HepG2 (cell line): Measurements from ENCODE around the gene ANKRD10. TPM values are rescaled to one million over a fixed set of nuclear protein-coding genes. Genes with fewer than 3 reads are reported as not detected.

ENCODE experiments used
- ATAC-seq: fragments of 200-7000 bp; cut with Tn5 transposase; 3 replicates; pipeline ENCODE4 v1.9.1; 2020; ENCODE audit warnings: mild to moderate bottlenecking, moderate library complexity
- BruUV-seq: library from RNA; stranded (reverse); fragments of 400-500 nt; replicated peaks from 2 replicates; lab custom pipeline; 2021; lab: Mats Ljungman, UMichigan
- CTCF ChIA-PET: fragments of 300-600 bp; formaldehyde crosslinking; extraction: SDS; loops from one replicate; lab custom pipeline; 2021; ENCODE audit warnings: low total read pairs, inconsistent platforms, low intra/inter-chr PET ratio; lab: Yijun Ruan, JAX
- POLR2A ChIA-PET: fragments of 350-600 bp; sonication (Branson Sonifier 250); formaldehyde crosslinking; loops from one replicate; lab custom pipeline; 2020; ENCODE audit warnings: antibody characterized with exemption, inconsistent platforms; lab: Yijun Ruan, JAX
- DNase-seq: peaks from one replicate; pipeline ENCODE4 v3.0.0-alpha.2; 2015; ENCODE audit warnings: low spot score
- FAIRE-seq: peaks from 3 replicates; lab custom pipeline; 2011; peaks lifted over from hg19 to GRCh38; lab: Jason Lieb, UNC
- H2AFZ ChIP-seq: one replicate; pipeline ENCODE4 v1.6.1; 2011; ENCODE audit warnings: low read length, inconsistent platforms
- H3K27ac ChIP-seq: fragments of 300-600 bp; 3 replicates; pipeline ENCODE4 v1.8.0; 2011; ENCODE audit warnings: mixed run types, mild to moderate bottlenecking, mixed read lengths, low read length, inconsistent platforms; ENCODE audit not compliant: insufficient read depth; ENCODE audit errors: extremely low read length
- H3K27me3 ChIP-seq, 2 experiments: fragments of 200-600 bp in 1 of 2; 2 replicates in 1 of 2; 3 replicates in 1 of 2; pipeline versions ENCODE4 v1.6.0 to v1.8.0; 2011; ENCODE audit warnings: low read length in 2 of 2, mild to moderate bottlenecking in 2 of 2, moderate library complexity in 2 of 2, inconsistent platforms in 1 of 2; ENCODE audit not compliant: insufficient read depth in 2 of 2, control insufficient read depth in 1 of 2
- H3K36me3 ChIP-seq, 2 experiments: fragments of 200-600 bp in 1 of 2; replicated peaks in 1 of 2; 2 replicates in 1 of 2; 3 replicates in 1 of 2; pipeline versions ENCODE4 v1.5.1 to v1.8.0; 2011; ENCODE audit warnings: low read length in 2 of 2, inconsistent platforms in 1 of 2; ENCODE audit not compliant: insufficient read depth in 2 of 2, control insufficient read depth in 1 of 2
- H3K4me1 ChIP-seq: 2 replicates; pipeline ENCODE4 v1.5.1; 2012; ENCODE audit warnings: low read length, inconsistent platforms; ENCODE audit not compliant: insufficient read depth
- H3K4me2 ChIP-seq: 2 replicates; pipeline ENCODE4 v1.6.0; 2011; ENCODE audit warnings: low read depth, low read length, inconsistent platforms
- H3K4me3 ChIP-seq, 3 experiments: fragments of 200-600 bp in 1 of 3; sonication (generic), shearing (Covaris generic) in 1 of 3; replicated peaks in 1 of 3; 2 replicates each; pipeline ENCODE4 v1.5.1; 2011 to 2016; ENCODE audit warnings: low read length in 3 of 3, inconsistent platforms in 2 of 3, low read depth in 2 of 3, mild to moderate bottlenecking in 2 of 3, control low read depth in 1 of 3, mixed read lengths in 1 of 3; ENCODE audit not compliant: insufficient read depth in 1 of 3
- H3K79me2 ChIP-seq: one replicate; pipeline ENCODE4 v1.6.1; 2011; ENCODE audit warnings: low read length, inconsistent platforms; ENCODE audit not compliant: insufficient read depth
- H3K9ac ChIP-seq: 2 replicates; pipeline ENCODE4 v1.6.0; 2011; ENCODE audit warnings: mild to moderate bottlenecking, low read depth, low read length, inconsistent platforms; ENCODE audit not compliant: insufficient read depth
- H3K9me3 ChIP-seq: 2 replicates; pipeline ENCODE4 v1.5.1; 2012; ENCODE audit warnings: mild to moderate bottlenecking, low read length
- H4K20me1 ChIP-seq: 2 replicates; pipeline ENCODE4 v1.6.0; 2011; ENCODE audit warnings: inconsistent platforms, mild to moderate bottlenecking, low read length, moderate library complexity; ENCODE audit not compliant: insufficient read depth
- ATAD3A ChIP-seq: sonication (generic); formaldehyde crosslinking; IDR thresholded peaks from 2 replicates; pipeline ENCODE4 v1.4.0; 2020; ENCODE audit warnings: missing genetic modification reagents
- DNMT3B ChIP-seq: conservative IDR thresholded peaks from 2 replicates; pipeline ENCODE4 v1.6.1; 2016; ENCODE audit warnings: missing biosample characterization, control low read depth
- HHEX ChIP-seq: IDR thresholded peaks from 2 replicates; pipeline ENCODE4 v1.6.1; 2016; ENCODE audit warnings: control low read depth
- NAIF1 ChIP-seq: sonication (generic); formaldehyde crosslinking; IDR thresholded peaks from 2 replicates; pipeline ENCODE4 v1.5.0; 2020; ENCODE audit warnings: mild to moderate bottlenecking, missing genetic modification reagents, borderline replicate concordance
- NR3C1 ChIP-seq: sonication (generic); formaldehyde crosslinking; IDR thresholded peaks from 2 replicates; pipeline ENCODE4 v1.4.0; 2020; ENCODE audit warnings: missing genetic modification reagents
- PCBP2 ChIP-seq: fragments of 200-400 bp; formaldehyde crosslinking; optimal IDR thresholded peaks from 2 replicates; pipeline ENCODE3; 2018; ENCODE audit warnings: low read length, low read depth; ENCODE audit not compliant: poor library complexity, severe bottlenecking
- PHF5A ChIP-seq: IDR thresholded peaks from one replicate; pipeline ENCODE4 v1.6.1; 2018; ENCODE audit warnings: low read depth, missing genetic modification reagents; ENCODE audit not compliant: unreplicated experiment
- SMAD9 ChIP-seq: sonication (generic); formaldehyde crosslinking; IDR thresholded peaks from 2 replicates; pipeline ENCODE4 v1.5.1; 2020; ENCODE audit warnings: mild to moderate bottlenecking, missing genetic modification reagents
- SPEN ChIP-seq: sonication (generic); formaldehyde crosslinking; IDR thresholded peaks from 2 replicates; pipeline ENCODE4 v1.5.1; 2020; ENCODE audit warnings: low read depth, mild to moderate bottlenecking, missing genetic modification reagents
- ZFP62 ChIP-seq: sonication (generic); formaldehyde crosslinking; IDR thresholded peaks from 2 replicates; pipeline ENCODE4 v1.4.0; 2020; ENCODE audit warnings: missing genetic modification reagents
- ZFP82 ChIP-seq: sonication (generic); formaldehyde crosslinking; IDR thresholded peaks from 2 replicates; pipeline ENCODE4 v1.5.1; 2020; ENCODE audit warnings: mild to moderate bottlenecking, missing genetic modification reagents, borderline replicate concordance
- ZNF124 ChIP-seq: sonication (generic); formaldehyde crosslinking; IDR thresholded peaks from 2 replicates; pipeline ENCODE4 v1.4.0; 2020; ENCODE audit warnings: missing genetic modification reagents
- ZNF441 ChIP-seq: sonication (generic); formaldehyde crosslinking; IDR thresholded peaks from 2 replicates; pipeline ENCODE4 v1.7.0; 2021; ENCODE audit warnings: missing genetic modification reagents, borderline replicate concordance
- ZNF451 ChIP-seq: sonication (generic); formaldehyde crosslinking; IDR thresholded peaks from 2 replicates; pipeline ENCODE4 v1.5.0; 2020; ENCODE audit warnings: mild to moderate bottlenecking, missing genetic modification reagents
- ZNF543 ChIP-seq: sonication (generic); formaldehyde crosslinking; IDR thresholded peaks from 2 replicates; pipeline ENCODE4 v1.4.0; 2020; ENCODE audit warnings: mild to moderate bottlenecking, missing genetic modification reagents
- ZNF776 ChIP-seq: sonication (generic); formaldehyde crosslinking; IDR thresholded peaks from 2 replicates; pipeline ENCODE4 v1.4.0; 2020; ENCODE audit warnings: mild to moderate bottlenecking, missing genetic modification reagents
- ZNF83 ChIP-seq: sonication (generic); formaldehyde crosslinking; IDR thresholded peaks from 2 replicates; pipeline ENCODE4 v1.4.0; 2020; ENCODE audit warnings: missing genetic modification reagents, mild to moderate bottlenecking, borderline replicate concordance
- WGBS: methylation state at CpG from one replicate; pipeline ENCODE4 v1.1.6; 2017; ENCODE audit warnings: low lambda C conversion rate; 5-methylcytosine and 5-hydroxymethylcytosine counted together
- in situ Hi-C: cut with HindIII; loops from 2 replicates; pipeline ENCODE4 v1.10.0; 2017; ENCODE audit warnings: low pct_unique_long_range_greater_than_20kb; ENCODE audit not compliant: extremely low pct_ligation_motif_present
- intact Hi-C: fragments of 100-400 bp; cut with micrococcal nuclease; formaldehyde crosslinking; loops from one replicate; pipeline ENCODE4 v1.10.0; 2022; ENCODE audit not compliant: unreplicated experiment
- polyA plus RNA-seq, 8 experiments: library from polyadenylated mRNA; depleted of rRNA in 3 of 8; stranded (reverse) in 7 of 8; unstranded in 1 of 8; fragments of >200 nt; fragmentation: Illumina TruSeq in 4 of 8; extraction: Trizol in 4 of 8; gene quantifications; 2 replicates each; pipeline versions ENCODE4 v1.2.1 to v1.2.3, GENCODE V29; 2011 to 2016; ENCODE audit warnings: low read depth in 4 of 8, missing spikeins in 1 of 8, mixed read lengths in 1 of 8; ENCODE audit not compliant: insufficient read depth in 1 of 8
- total RNA-seq, 5 experiments: library from RNA; depleted of rRNA; stranded (reverse); fragments of >200 nt; fragmentation: Illumina TruSeq; extraction: Trizol; gene quantifications; 2 replicates each; pipeline ENCODE4 v1.2.3, GENCODE V29; 2016; ENCODE audit warnings: low read depth in 1 of 5
- TF ChIP-seq, protein P1 (sequence below): sonication (generic); formaldehyde crosslinking; IDR thresholded peaks from 2 replicates; pipeline ENCODE4 v1.8.0; 2022; ENCODE audit warnings: missing genetic modification reagents, low read depth, mild to moderate bottlenecking, borderline replicate concordance
- TF ChIP-seq, protein P2 (sequence below): sonication (generic); formaldehyde crosslinking; IDR thresholded peaks from 2 replicates; pipeline ENCODE4 v1.4.0; 2020; ENCODE audit warnings: missing genetic modification reagents
- TF ChIP-seq, protein P3 (sequence below): sonication (generic); formaldehyde crosslinking; IDR thresholded peaks from 2 replicates; pipeline ENCODE4 v1.8.0; 2022; ENCODE audit warnings: missing genetic modification reagents, mild to moderate bottlenecking, moderate library complexity, borderline replicate concordance

Gene ANKRD10
- total and polyA plus RNA-seq, 2 of the 13 experiments (the other 11 are each of a cell fraction or from before 2014, with no cell fraction given) = 108 to 115 TPM

DNA sequence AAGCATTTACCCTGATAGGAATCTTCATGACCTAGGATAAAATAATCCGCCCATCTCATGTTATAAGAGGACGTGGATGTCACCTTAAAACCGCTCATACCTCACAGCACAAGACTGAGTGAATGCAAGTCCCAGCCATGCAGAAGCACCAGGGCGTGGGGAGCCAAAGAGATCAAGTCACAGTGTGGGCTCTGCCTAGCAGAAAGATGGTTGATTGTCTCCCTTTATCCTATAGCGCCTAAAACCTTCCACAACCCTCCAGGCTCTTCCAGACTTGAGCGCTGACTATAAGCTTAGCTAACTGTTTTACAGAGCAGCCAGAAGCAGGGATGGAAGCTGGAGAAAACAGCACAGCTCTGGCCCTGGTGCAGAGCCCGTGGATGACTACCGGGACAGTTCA lies 6.8 kb upstream of the ANKRD10 start:
- TF ChIP-seq ATAD3A (CRISPR knock-in tag) = no peak
- no peak for TF ChIP-seq HHEX
- TF ChIP-seq, protein P1, sequence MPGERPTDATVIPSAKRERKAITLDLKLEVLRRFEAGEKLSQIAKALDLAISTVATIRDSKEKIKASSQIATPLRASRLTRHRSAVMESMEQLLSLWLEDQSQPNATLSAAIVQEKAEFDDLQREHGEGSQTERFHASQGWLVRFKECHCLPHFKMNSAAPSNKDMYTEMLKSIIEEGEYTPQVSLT (CRISPR knock-in tag) = no peak
- no peak for TF ChIP-seq ZFP62
- TF ChIP-seq, protein P2, sequence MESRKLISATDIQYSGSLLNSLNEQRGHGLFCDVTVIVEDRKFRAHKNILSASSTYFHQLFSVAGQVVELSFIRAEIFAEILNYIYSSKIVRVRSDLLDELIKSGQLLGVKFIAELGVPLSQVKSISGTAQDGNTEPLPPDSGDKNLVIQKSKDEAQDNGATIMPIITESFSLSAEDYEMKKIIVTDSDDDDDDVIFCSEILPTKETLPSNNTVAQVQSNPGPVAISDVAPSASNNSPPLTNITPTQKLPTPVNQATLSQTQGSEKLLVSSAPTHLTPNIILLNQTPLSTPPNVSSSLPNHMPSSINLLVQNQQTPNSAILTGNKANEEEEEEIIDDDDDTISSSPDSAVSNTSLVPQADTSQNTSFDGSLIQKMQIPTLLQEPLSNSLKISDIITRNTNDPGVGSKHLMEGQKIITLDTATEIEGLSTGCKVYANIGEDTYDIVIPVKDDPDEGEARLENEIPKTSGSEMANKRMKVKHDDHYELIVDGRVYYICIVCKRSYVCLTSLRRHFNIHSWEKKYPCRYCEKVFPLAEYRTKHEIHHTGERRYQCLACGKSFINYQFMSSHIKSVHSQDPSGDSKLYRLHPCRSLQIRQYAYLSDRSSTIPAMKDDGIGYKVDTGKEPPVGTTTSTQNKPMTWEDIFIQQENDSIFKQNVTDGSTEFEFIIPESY (CRISPR knock-in tag) = no peak
- TF ChIP-seq ZNF441 (CRISPR knock-in tag) = no peak
- no peak for TF ChIP-seq ZNF124 (CRISPR knock-in tag)
- no peak for TF ChIP-seq PCBP2
- TF ChIP-seq, protein P3, sequence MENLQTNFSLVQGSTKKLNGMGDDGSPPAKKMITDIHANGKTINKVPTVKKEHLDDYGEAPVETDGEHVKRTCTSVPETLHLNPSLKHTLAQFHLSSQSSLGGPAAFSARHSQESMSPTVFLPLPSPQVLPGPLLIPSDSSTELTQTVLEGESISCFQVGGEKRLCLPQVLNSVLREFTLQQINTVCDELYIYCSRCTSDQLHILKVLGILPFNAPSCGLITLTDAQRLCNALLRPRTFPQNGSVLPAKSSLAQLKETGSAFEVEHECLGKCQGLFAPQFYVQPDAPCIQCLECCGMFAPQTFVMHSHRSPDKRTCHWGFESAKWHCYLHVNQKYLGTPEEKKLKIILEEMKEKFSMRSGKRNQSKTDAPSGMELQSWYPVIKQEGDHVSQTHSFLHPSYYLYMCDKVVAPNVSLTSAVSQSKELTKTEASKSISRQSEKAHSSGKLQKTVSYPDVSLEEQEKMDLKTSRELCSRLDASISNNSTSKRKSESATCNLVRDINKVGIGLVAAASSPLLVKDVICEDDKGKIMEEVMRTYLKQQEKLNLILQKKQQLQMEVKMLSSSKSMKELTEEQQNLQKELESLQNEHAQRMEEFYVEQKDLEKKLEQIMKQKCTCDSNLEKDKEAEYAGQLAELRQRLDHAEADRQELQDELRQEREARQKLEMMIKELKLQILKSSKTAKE (CRISPR knock-in tag) = no peak
- TF ChIP-seq DNMT3B = no peak
- no peak for TF ChIP-seq NR3C1 (CRISPR knock-in tag)
- no peak for TF ChIP-seq NAIF1 (CRISPR knock-in tag)
- no peak for TF ChIP-seq ZNF451 (CRISPR knock-in tag)
- TF ChIP-seq ZNF83 (CRISPR knock-in tag) = no peak
- TF ChIP-seq SPEN (CRISPR knock-in tag) = no peak
- TF ChIP-seq PHF5A = no peak
- TF ChIP-seq ZFP82 (CRISPR knock-in tag) = no peak
- TF ChIP-seq SMAD9 = no peak
- TF ChIP-seq ZNF776 (CRISPR knock-in tag) = no peak
- TF ChIP-seq ZNF543 (CRISPR knock-in tag) = no peak
- WGBS = 29% methylated on average over 8 of the region's 8 CpGs
- no peak overlapping the region for H3K4me3 ChIP-seq
- DNase-seq (no peak), FAIRE-seq (no peak), ATAC-seq (peak; percentile 21)
- H3K9me3 ChIP-seq = no peaks in the 10 kb centered on the region
- in situ Hi-C loops = loop anchor here (10.0 kb wide), 1 partner anchor 327 kb away; no protein-coding TSS in a partner anchor
- H3K36me3 ChIP-seq = no peaks in the 10 kb centered on the region
- no TSS peak for BruUV-seq
- H3K79me2 ChIP-seq = no peaks in the 10 kb centered on the region
- H3K27me3 ChIP-seq = peaks cover 0 to 26% of the 10 kb centered on the region in 2 experiments; a peak in 3 of 5 replicates
- ChIA-PET CTCF (no interaction called here), POLR2A (no interaction called here)
- no peaks in the 10 kb centered on the region for H4K20me1 ChIP-seq
- intact Hi-C loops = loop anchor here (10.0 kb wide), 2 partner anchors 97 to 327 kb away; no protein-coding TSS in a partner anchor
- no peak overlapping the region for H3K9ac ChIP-seq
- H3K27ac ChIP-seq = no peak overlapping the region
- peaks cover 17% of the 10 kb centered on the region for H3K4me1 ChIP-seq
- no peak overlapping the region for H2AFZ ChIP-seq
- no peak overlapping the region for H3K4me2 ChIP-seq
